HEK293T (cell line): ENCODE measurements around the gene GRAMD1B.
"Not testable (repeated sequence)": the region's sequence is repeated elsewhere in the genome, so short reads cannot be mapped to it uniquely, and the experiment has no call there.

Experiments used
- CTCF ChIA-PET: fragments of 350-600 bp; formaldehyde crosslinking; extraction: SDS; loops from one replicate; lab custom pipeline; 2021; ENCODE audit warnings: antibody characterized with exemption, inconsistent platforms; lab: Yijun Ruan, JAX
- POLR2A ChIA-PET: fragments of 350-600 bp; formaldehyde crosslinking; extraction: SDS; loops from one replicate; lab custom pipeline; 2020; ENCODE audit warnings: antibody characterized with exemption, inconsistent platforms; lab: Yijun Ruan, JAX
- DNase-seq: peaks from one replicate; pipeline ENCODE4 v3.0.0; 2012; ENCODE audit warnings: mixed read lengths; ENCODE audit errors: extremely low spot score
- ARNT ChIP-seq: fragments of 450-650 bp; IDR thresholded peaks from 2 replicates; pipeline ENCODE4 v1.6.1; 2017; ENCODE audit warnings: mild to moderate bottlenecking
- BHLHE40 ChIP-seq: fragments of 450-650 bp; IDR thresholded peaks from 2 replicates; pipeline ENCODE4 v1.6.1; 2016; ENCODE audit warnings: mild to moderate bottlenecking, moderate library complexity, borderline replicate concordance
- CTBP1 ChIP-seq: fragments of 450-650 bp; IDR thresholded peaks from 2 replicates; pipeline ENCODE4 v1.6.1; 2016; ENCODE audit warnings: borderline replicate concordance
- ELF4 ChIP-seq: fragments of 450-650 bp; IDR thresholded peaks from 2 replicates; pipeline ENCODE4 v1.6.1; 2017; ENCODE audit warnings: antibody characterized with exemption
- FOXA1 ChIP-seq: fragments of 450-650 bp; IDR thresholded peaks from 2 replicates; pipeline ENCODE4 v1.6.1; 2016; ENCODE audit warnings: mild to moderate bottlenecking
- FOXK2 ChIP-seq: fragments of 450-650 bp; IDR thresholded peaks from 2 replicates; pipeline ENCODE4 v1.6.1; 2016; ENCODE audit warnings: mild to moderate bottlenecking
- FOXM1 ChIP-seq: fragments of 450-650 bp; IDR thresholded peaks from 2 replicates; pipeline ENCODE4 v1.6.1; 2017; ENCODE audit warnings: mild to moderate bottlenecking, borderline replicate concordance
- HDGF ChIP-seq: fragments of 450-650 bp; IDR thresholded peaks from 2 replicates; pipeline ENCODE4 v1.6.1; 2017; ENCODE audit warnings: antibody characterized with exemption, borderline replicate concordance
- L3MBTL2 ChIP-seq: fragments of 450-650 bp; conservative IDR thresholded peaks from 2 replicates; pipeline ENCODE4 v1.6.1; 2016; ENCODE audit warnings: mild to moderate bottlenecking
- LEF1 ChIP-seq: fragments of 450-650 bp; IDR thresholded peaks from 2 replicates; pipeline ENCODE4 v1.6.1; 2017; ENCODE audit warnings: mild to moderate bottlenecking, borderline replicate concordance
- NFRKB ChIP-seq: fragments of 450-650 bp; IDR thresholded peaks from 2 replicates; pipeline ENCODE4 v1.6.1; 2016; ENCODE audit warnings: mild to moderate bottlenecking, moderate library complexity
- SP1 ChIP-seq: fragments of 450-650 bp; IDR thresholded peaks from 2 replicates; pipeline ENCODE4 v1.6.1; 2017
- SUZ12 ChIP-seq: fragments of 450-650 bp; IDR thresholded peaks from 2 replicates; pipeline ENCODE4 v1.6.1; 2016; ENCODE audit warnings: mild to moderate bottlenecking
- TARDBP ChIP-seq: fragments of 450-650 bp; IDR thresholded peaks from 2 replicates; pipeline ENCODE4 v1.6.1; 2016
- ZNF384 ChIP-seq: fragments of 450-650 bp; IDR thresholded peaks from 2 replicates; pipeline ENCODE4 v1.6.1; 2016
- TF ChIP-seq, protein P1 (sequence below): fragments of 450-650 bp; IDR thresholded peaks from 2 replicates; pipeline ENCODE4 v1.6.1; 2016

The GRAMD1B gene

DNA sequence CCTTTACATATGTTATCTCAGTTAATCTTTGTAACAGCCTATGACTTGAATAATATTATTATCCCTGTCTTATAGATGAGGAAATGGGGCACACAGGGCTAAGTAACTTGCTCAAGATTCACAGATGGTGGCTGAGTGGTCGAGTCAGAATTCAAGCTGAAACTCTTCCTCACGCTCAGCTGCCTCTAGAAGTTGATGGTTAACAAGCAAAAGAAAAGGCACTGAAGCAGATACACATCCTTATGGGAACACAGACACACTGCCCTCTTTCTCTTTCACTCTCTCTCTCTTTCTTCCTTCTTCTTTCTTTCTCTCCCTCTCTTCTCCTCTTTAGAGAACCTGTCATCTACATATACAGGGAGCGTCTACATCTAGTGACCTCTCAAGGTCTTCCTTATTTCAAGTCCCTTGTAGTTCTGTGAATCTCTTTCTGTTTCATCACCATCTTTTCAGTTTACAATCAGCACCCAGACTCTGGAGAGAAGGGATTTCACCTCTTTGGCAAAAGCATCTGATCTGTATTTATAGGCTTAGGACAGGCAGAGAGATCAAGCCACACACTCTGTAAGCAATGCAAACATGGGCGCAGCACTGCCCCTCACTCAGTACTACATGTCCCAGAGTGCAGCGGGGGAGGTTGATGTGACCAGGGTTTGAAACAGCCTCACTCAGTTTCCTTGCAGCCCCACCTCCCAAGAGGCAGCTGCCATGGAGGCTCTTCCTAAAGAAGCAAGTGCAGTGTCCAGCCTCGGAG is 75.7 kb downstream of the GRAMD1B start:
- no peak for DNase-seq
- CTCF ChIA-PET = interaction anchor here (0.7 kb wide), 1 partner anchor 245 kb away, joined by 3 read pairs; no protein-coding TSS in a partner anchor
- TF ChIP-seq SUZ12 (no peak), ARNT (no peak), FOXK2 (no peak), TARDBP (no peak), FOXA1 (no peak), FOXM1 (no peak), CTBP1 (no peak), NFRKB (no peak)
- TF ChIP-seq, protein P1, sequence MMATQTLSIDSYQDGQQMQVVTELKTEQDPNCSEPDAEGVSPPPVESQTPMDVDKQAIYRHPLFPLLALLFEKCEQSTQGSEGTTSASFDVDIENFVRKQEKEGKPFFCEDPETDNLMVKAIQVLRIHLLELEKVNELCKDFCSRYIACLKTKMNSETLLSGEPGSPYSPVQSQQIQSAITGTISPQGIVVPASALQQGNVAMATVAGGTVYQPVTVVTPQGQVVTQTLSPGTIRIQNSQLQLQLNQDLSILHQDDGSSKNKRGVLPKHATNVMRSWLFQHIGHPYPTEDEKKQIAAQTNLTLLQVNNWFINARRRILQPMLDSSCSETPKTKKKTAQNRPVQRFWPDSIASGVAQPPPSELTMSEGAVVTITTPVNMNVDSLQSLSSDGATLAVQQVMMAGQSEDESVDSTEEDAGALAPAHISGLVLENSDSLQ = no peak
- POLR2A ChIA-PET = no interaction called here

DNA sequence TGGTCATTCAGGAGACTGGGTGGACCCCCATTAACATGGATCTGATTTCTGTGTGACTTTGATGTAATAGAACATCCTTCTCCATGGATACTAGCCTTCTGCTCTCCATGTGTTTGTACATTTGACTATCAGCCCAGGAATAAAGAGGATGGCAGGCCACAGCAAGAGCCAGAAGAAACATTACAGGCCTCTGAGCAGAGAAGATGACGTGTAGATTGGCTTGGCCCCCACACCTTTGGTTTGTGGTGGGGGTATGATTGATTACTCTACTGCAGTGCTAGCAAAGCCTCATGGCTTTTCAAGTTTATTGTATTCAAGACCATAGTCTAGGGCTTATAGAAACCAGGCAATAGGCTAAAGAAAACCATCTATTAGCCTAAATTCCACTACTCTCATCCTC is 77.0 kb downstream of the GRAMD1B start:
- POLR2A ChIA-PET = no interaction called here
- TF ChIP-seq HDGF = no peak
- no peak for TF ChIP-seq FOXA1
- no peak for TF ChIP-seq CTBP1
- TF ChIP-seq ELF4 = no peak
- TF ChIP-seq SP1 = no peak
- TF ChIP-seq ARNT = no peak
- no peak for TF ChIP-seq TARDBP
- TF ChIP-seq BHLHE40 = no peak
- TF ChIP-seq LEF1 = no peak
- no peak for TF ChIP-seq ZNF384
- no peak for DNase-seq
- CTCF ChIA-PET = no interaction called here

DNA sequence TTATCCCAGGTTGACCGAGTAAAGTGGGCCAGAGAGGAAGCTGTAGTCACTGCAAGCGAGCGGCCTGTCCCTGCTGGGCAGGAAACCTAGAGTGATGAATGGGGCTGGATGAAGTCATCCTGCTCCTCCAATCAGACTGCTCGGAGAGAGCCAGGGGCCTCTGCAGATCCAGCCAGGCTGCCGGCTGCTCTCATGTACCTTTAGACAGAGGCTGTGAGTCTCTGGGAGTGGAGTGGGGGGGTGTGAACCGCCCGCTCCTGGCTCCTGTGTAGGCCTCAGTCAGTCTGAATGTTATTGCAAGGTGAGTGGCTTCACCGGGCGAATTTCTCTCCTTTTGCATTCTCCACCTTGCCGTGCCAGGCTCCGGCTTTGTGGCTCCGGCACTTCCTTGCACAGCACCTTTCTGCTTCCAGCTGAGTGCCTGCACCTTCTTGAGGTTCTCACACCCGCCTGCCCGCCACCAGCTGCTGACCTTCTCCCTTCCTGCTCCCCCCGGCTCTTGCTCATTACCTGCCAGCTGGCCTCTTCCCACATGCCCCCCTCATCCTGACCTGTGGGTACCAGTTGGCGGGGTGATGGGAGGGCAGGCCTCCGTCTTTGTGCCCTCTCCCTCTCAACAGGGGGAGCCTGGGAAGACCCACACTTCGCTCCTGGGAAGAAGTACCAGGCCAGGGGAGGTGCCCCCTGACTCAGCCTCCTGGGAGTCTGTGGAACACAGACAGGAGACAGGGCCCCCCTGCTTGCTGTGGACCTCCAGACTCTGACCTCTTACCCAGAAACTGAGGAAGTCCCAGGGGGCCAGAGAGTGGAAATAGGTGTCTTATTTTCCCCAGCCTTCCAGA is 79.9 kb downstream of the GRAMD1B start:
- POLR2A ChIA-PET = no interaction called here
- peak; percentile 65 for DNase-seq
- TF ChIP-seq FOXK2 = no peak
- TF ChIP-seq, protein P1 = peak; percentile 80
- CTCF ChIA-PET = interaction anchor here (1.0 to 1.5 kb wide), 3 partner anchors 22 to 36 kb away, joined by 3 to 4 read pairs (median 3); no protein-coding TSS in a partner anchor

DNA sequence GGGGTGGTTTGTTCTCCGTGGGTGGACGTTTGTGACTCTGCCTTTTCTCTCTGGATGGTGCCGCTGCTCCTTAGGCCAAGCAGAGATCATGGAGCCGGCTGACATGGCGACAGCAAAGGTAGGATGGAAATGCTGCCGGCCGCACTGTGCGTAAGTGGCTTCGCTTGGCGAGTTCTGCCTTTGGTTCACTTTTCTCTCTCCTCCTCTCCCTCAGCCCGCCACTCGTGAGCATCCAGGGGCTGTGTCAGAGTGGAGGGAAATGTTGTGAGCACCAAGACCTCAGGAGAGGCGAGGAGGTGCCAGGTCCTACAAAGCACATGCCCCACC is 80.5 kb downstream of the GRAMD1B start:
- ChIA-PET CTCF (interaction anchor here (1.1 to 1.5 kb wide), 2 partner anchors 32 to 36 kb away, joined by 3 to 4 read pairs; no protein-coding TSS in a partner anchor), POLR2A (no interaction called here)
- DNase-seq = no peak
- no peak for TF ChIP-seq LEF1
- TF ChIP-seq FOXA1 = no peak
- no peak for TF ChIP-seq L3MBTL2
- TF ChIP-seq NFRKB = no peak
- TF ChIP-seq, protein P1 = no peak
- no peak for TF ChIP-seq ZNF384
- TF ChIP-seq ELF4 = no peak
- TF ChIP-seq ARNT = no peak
- TF ChIP-seq TARDBP = no peak
- no peak for TF ChIP-seq CTBP1
- TF ChIP-seq HDGF = no peak
- no peak for TF ChIP-seq SP1
- no peak for TF ChIP-seq SUZ12
- no peak for TF ChIP-seq FOXM1
- TF ChIP-seq FOXK2 = no peak

DNA sequence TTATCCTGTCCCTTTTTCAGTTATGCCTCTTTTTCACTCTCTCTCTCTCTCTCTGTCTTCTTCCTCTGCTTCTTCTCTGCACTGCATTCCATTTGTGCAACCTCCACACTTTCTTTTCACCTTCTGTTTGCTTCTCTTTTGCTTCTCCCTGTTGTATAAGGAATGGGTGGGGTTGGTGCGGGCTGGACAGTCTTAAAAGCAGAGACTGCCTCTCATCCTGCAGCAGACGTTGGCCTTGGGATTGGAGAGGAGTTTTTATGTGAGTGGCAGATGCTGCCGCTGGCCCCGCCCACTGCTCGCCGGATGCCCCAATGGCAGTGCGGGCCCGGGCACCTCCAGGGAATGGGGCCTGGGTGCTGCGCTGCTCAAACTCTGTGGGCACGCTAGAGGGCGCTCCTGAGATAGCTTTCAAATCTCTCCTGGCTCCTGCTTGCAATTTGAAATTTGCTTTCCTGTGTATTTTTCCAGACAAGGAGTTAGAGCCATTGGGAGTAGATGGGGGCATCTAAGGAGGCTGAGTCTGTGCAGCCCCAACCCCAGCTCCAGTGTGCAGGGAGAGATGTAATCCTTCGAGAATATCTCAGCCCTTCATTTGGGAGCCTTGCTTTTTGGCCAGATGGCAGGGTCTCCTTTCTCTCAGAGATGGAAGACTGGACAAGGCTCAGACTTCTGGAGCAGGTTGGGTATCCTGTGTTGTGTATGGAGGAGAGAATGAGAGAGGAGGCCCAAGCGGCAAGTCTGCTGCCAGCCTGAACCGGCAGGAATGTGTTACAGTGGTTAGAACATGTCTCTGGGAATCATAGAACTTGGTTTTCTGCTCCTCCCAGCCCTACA is 81.2 kb downstream of the GRAMD1B start:
- TF ChIP-seq ZNF384 (no peak), SUZ12 (no peak), CTBP1 (no peak)
- TF ChIP-seq, protein P1 = peak; percentile 91
- DNase-seq = peak; percentile 94
- ChIA-PET CTCF (interaction anchor here (0.5 to 1.5 kb wide), 8 partner anchors 9 to 69 kb away, joined by 3 to 5 read pairs (median 4); no protein-coding TSS in a partner anchor), POLR2A (no interaction called here)

DNA sequence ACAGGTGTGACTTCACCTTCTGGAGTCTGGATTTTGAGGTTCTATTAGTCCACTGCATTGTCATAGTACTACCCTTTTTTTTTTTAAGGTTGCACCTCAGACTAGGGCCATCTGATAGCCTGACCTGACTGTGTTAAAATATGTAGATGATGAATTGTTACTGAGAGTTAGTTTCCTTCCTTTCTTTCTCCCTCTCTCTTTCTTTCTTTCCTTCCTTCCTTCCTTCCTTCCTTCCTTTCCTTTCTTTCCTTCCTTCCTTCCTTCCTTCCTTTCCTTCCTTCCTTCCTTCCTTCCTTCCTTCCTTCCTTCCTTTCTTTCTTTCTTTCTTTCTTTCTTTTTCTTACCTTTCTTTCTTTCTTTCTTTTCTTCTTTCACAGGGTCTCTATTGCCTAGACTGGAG is 83.2 kb downstream of the GRAMD1B start:
- POLR2A ChIA-PET, DNase-seq: not testable (repeated sequence)
- CTCF ChIA-PET = interaction anchor here (0.8 kb wide), 1 partner anchor 41 kb away, joined by 4 read pairs; no protein-coding TSS in a partner anchor
